K562 (cell line): Measurements from ENCODE around the gene PMF1. TPM values are rescaled to one million over a fixed set of nuclear protein-coding genes. Genes with fewer than 3 reads are reported as not detected.

Experiments
- ADNP ChIP-seq: fragments of 200-800 bp; sonication (Bioruptor generic); IDR thresholded peaks from 2 replicates; pipeline ENCODE4 v1.6.1; 2016; ENCODE audit warnings: missing genetic modification characterization, missing compliant biosample characterization
- BRD4 ChIP-seq: fragments of 200-600 bp; sonication (generic); IDR thresholded peaks from 2 replicates; pipeline ENCODE4 v1.6.1; 2017; ENCODE audit warnings: inconsistent platforms
- CCAR2 ChIP-seq: fragments of 200-400 bp; formaldehyde crosslinking; IDR thresholded peaks from 2 replicates; pipeline ENCODE4 v1.6.1; 2017; ENCODE audit warnings: mild to moderate bottlenecking, low read depth, low read length
- EZH2 ChIP-seq: IDR thresholded peaks from 2 replicates; pipeline ENCODE4 v1.6.1; 2012; ENCODE audit warnings: low read depth, mild to moderate bottlenecking, inconsistent platforms, low read length, borderline replicate concordance
- GABPB1 ChIP-seq: sonication (generic); formaldehyde crosslinking; IDR thresholded peaks from 2 replicates; pipeline ENCODE4 v1.8.0; 2022; ENCODE audit warnings: mild to moderate bottlenecking, missing genetic modification reagents
- JUND ChIP-seq, 2 experiments: IDR thresholded peaks; 2 replicates in 1 of 2; 3 replicates in 1 of 2; pipeline ENCODE4 v1.6.1; 2011; ENCODE audit warnings: borderline replicate concordance in 2 of 2, low read depth in 2 of 2, low read length in 2 of 2, improper control_type of control experiment in 1 of 2, missing biosample characterization in 1 of 2, missing genetic modification characterization in 1 of 2, missing genetic modification reagents in 1 of 2
- MED1 ChIP-seq: sonication (generic); formaldehyde crosslinking; IDR thresholded peaks from 2 replicates; pipeline ENCODE4 v1.8.1; 2023; ENCODE audit warnings: missing genetic modification reagents, borderline replicate concordance
- MEF2A ChIP-seq: IDR thresholded peaks from 2 replicates; pipeline ENCODE4 v1.6.1; 2011; ENCODE audit warnings: low read depth, mild to moderate bottlenecking, low read length, moderate library complexity; ENCODE audit not compliant: control insufficient read depth
- MEIS2 ChIP-seq: fragments of 450-650 bp; IDR thresholded peaks from 2 replicates; pipeline ENCODE4 v1.6.1; 2014; ENCODE audit warnings: mild to moderate bottlenecking; ENCODE audit not compliant: partially characterized antibody
- NRF1 ChIP-seq, 2 experiments: fragments of 450-650 bp; IDR thresholded peaks in 1 of 2; conservative IDR thresholded peaks in 1 of 2; 2 replicates each; pipeline ENCODE4 v1.6.1; 2014; ENCODE audit warnings: mild to moderate bottlenecking in 2 of 2
- POLR2H ChIP-seq: IDR thresholded peaks from 2 replicates; pipeline ENCODE4 v1.6.1; 2016; ENCODE audit warnings: missing genetic modification characterization, low read depth, mild to moderate bottlenecking, control low read depth, missing compliant biosample characterization, moderate library complexity
- RBBP5 ChIP-seq: fragments of 200-600 bp; sonication (generic); IDR thresholded peaks from 2 replicates; pipeline ENCODE4 v1.6.1; 2012; ENCODE audit warnings: borderline replicate concordance, mild to moderate bottlenecking, low read length, control low read depth, inconsistent platforms; ENCODE audit not compliant: insufficient read depth, poor library complexity, severe bottlenecking
- ZNF239 ChIP-seq: fragments of 250-450 bp; sonication (Bioruptor Pico); IDR thresholded peaks from 2 replicates; pipeline ENCODE4 v1.4.0; 2020; ENCODE audit warnings: mild to moderate bottlenecking
- ZNF75A ChIP-seq: fragments of 450-650 bp; formaldehyde crosslinking; IDR thresholded peaks from 2 replicates; pipeline ENCODE4 v1.4.0; 2020; ENCODE audit warnings: mild to moderate bottlenecking
- polyA plus RNA-seq, 8 experiments: library from polyadenylated mRNA; depleted of rRNA in 4 of 8; stranded (reverse) in 5 of 8; unstranded in 3 of 8; fragments of >200 nt; fragmentation: Nextera tagmentation in 2 of 8; fragmentation: Illumina TruSeq in 1 of 8; extraction: Ambion mirVana in 2 of 8; extraction: Trizol in 1 of 8; gene quantifications; 2 replicates each; pipeline versions ENCODE4 v1.2.1 to v1.2.3, GENCODE V29; 2011 to 2014; ENCODE audit warnings: inconsistent platforms in 1 of 8, missing spikeins in 1 of 8
- total RNA-seq, 7 experiments: library from RNA; depleted of rRNA in 6 of 7; stranded (reverse); fragments of >200 nt in 6 of 7; fragmentation: Illumina TruSeq in 2 of 7; extraction: Trizol in 2 of 7; gene quantifications; 2 replicates each; pipeline versions ENCODE4 v1.2.1 to v1.2.3, GENCODE V29; 2011 to 2021; ENCODE audit warnings: low replicate concordance in 1 of 7
- TF ChIP-seq, protein P1 (sequence below): IDR thresholded peaks from 2 replicates; pipeline ENCODE4 v1.6.1; 2011; ENCODE audit warnings: borderline replicate concordance, low read depth, mild to moderate bottlenecking, moderate library complexity, low read length; ENCODE audit not compliant: insufficient read depth, poor library complexity, severe bottlenecking
- TF ChIP-seq, protein P2 (sequence below): fragments of 250-450 bp; sonication (Bioruptor Pico); IDR thresholded peaks from 2 replicates; pipeline ENCODE4 v1.9.0; 2021; ENCODE audit warnings: mild to moderate bottlenecking, inconsistent platforms
- TF ChIP-seq, protein P3 (sequence below): sonication (generic); formaldehyde crosslinking; IDR thresholded peaks from 2 replicates; pipeline ENCODE4 v1.5.0; 2020; ENCODE audit warnings: missing genetic modification reagents
- TF ChIP-seq, protein P4 (sequence below): fragments of 250-450 bp; sonication (Bioruptor Pico); IDR thresholded peaks from 2 replicates; pipeline ENCODE4 v1.9.0; 2021; ENCODE audit warnings: mild to moderate bottlenecking
- TF ChIP-seq, protein P5 (sequence below), 2 experiments: fragments of 450-650 bp; IDR thresholded peaks; 2 replicates each; pipeline ENCODE4 v1.6.1; 2016

The PMF1 gene
- total and polyA plus RNA-seq, 9 of the 15 experiments (the other 6 are each of a cell fraction or from before 2014, with no cell fraction given), result 9.4 to 92.9 (median 71.0) TPM

DNA sequence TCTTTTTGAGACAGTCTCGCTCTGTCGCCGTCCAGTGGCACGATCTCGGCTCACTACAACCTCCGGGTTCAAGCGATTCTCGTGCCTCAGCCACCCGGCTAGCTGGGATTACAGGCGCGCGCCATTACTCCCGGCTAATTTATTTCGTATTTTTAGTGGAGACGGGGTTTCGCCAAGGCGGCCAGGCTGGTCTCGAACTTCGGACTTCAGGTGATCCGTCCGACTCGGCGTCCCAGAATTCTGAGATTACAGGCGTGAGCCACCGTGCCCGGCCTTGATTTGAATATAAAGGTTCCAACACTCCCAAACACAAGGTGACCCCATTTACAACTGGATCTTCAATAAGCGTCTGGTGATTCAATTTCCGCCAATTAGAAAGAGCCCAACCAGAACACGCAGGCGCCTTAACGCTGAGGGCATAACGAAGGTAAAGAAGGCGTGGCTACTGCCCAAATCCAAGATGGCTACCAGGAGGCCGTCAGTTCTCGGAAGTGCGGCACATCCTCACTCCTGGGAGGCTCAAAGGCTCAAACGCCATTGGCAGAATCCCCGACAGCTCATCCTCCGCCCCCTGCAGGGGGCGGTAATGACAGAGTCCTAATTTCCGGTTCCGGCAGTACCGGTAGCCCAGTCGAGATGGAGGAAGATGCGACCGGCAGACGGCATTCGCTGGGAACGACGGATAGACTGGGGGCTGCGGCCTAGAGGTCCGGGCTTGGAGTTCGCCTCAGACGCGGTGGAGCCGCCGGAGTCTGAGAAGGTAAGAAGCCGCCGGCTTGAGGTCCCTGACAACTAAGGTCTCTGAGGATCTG is 19.1 kb upstream of the PMF1 start, which contains the start of gene SLC25A44 (continued):
- peak; percentile 83 to 86 for TF ChIP-seq NRF1 (conservative IDR thresholded peaks at IDR 0.05 in 1 of 2, IDR thresholded peaks at IDR 0.05 in 1 of 2)
- TF ChIP-seq, protein P1, sequence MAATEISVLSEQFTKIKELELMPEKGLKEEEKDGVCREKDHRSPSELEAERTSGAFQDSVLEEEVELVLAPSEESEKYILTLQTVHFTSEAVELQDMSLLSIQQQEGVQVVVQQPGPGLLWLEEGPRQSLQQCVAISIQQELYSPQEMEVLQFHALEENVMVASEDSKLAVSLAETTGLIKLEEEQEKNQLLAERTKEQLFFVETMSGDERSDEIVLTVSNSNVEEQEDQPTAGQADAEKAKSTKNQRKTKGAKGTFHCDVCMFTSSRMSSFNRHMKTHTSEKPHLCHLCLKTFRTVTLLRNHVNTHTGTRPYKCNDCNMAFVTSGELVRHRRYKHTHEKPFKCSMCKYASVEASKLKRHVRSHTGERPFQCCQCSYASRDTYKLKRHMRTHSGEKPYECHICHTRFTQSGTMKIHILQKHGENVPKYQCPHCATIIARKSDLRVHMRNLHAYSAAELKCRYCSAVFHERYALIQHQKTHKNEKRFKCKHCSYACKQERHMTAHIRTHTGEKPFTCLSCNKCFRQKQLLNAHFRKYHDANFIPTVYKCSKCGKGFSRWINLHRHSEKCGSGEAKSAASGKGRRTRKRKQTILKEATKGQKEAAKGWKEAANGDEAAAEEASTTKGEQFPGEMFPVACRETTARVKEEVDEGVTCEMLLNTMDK, result peak; percentile 99
- TF ChIP-seq MEIS2, result peak; percentile 83
- TF ChIP-seq CCAR2, result no peak
- TF ChIP-seq EZH2, result no peak
- TF ChIP-seq BRD4, result peak; percentile 81; the same call in 1 of the 2 replicates
- TF ChIP-seq, protein P2, sequence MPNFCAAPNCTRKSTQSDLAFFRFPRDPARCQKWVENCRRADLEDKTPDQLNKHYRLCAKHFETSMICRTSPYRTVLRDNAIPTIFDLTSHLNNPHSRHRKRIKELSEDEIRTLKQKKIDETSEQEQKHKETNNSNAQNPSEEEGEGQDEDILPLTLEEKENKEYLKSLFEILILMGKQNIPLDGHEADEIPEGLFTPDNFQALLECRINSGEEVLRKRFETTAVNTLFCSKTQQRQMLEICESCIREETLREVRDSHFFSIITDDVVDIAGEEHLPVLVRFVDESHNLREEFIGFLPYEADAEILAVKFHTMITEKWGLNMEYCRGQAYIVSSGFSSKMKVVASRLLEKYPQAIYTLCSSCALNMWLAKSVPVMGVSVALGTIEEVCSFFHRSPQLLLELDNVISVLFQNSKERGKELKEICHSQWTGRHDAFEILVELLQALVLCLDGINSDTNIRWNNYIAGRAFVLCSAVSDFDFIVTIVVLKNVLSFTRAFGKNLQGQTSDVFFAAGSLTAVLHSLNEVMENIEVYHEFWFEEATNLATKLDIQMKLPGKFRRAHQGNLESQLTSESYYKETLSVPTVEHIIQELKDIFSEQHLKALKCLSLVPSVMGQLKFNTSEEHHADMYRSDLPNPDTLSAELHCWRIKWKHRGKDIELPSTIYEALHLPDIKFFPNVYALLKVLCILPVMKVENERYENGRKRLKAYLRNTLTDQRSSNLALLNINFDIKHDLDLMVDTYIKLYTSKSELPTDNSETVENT (CRISPR knock-in tag), result 0 out of 2 replicates have a peak, but pooled peaks have one; percentile 20
- 0 out of 2 replicates have a peak, but pooled peaks have one; percentile 14 for TF ChIP-seq MEF2A
- TF ChIP-seq ADNP (tag), result peak; percentile 89
- peak; percentile 93 for TF ChIP-seq GABPB1 (CRISPR knock-in tag)
- no peak for TF ChIP-seq ZNF75A (CRISPR knock-in tag)
- peak; percentile 39 for TF ChIP-seq RBBP5
- no peak for TF ChIP-seq ZNF239 (CRISPR knock-in tag)
- peak; percentile 81 for TF ChIP-seq JUND (IDR thresholded peaks at IDR 0.05; ENCODE audit: borderline replicate concordance, low read depth, low read length)
- TF ChIP-seq JUND (tag; IDR thresholded peaks at IDR 0.05; ENCODE audit: borderline replicate concordance, low read depth, low read length), result peak; percentile 67; the same call in 1 of the 3 replicates
- peak; percentile 96 for TF ChIP-seq POLR2H (tag)
- TF ChIP-seq, protein P3, sequence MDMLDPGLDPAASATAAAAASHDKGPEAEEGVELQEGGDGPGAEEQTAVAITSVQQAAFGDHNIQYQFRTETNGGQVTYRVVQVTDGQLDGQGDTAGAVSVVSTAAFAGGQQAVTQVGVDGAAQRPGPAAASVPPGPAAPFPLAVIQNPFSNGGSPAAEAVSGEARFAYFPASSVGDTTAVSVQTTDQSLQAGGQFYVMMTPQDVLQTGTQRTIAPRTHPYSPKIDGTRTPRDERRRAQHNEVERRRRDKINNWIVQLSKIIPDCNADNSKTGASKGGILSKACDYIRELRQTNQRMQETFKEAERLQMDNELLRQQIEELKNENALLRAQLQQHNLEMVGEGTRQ (CRISPR knock-in tag), result peak; percentile 5; the same call in 1 of the 2 replicates
- TF ChIP-seq, protein P4, sequence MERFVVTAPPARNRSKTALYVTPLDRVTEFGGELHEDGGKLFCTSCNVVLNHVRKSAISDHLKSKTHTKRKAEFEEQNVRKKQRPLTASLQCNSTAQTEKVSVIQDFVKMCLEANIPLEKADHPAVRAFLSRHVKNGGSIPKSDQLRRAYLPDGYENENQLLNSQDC (CRISPR knock-in tag), result peak; percentile 62; the same call in 1 of the 2 replicates
- no peak for TF ChIP-seq MED1 (CRISPR knock-in tag)
- TF ChIP-seq, protein P5, sequence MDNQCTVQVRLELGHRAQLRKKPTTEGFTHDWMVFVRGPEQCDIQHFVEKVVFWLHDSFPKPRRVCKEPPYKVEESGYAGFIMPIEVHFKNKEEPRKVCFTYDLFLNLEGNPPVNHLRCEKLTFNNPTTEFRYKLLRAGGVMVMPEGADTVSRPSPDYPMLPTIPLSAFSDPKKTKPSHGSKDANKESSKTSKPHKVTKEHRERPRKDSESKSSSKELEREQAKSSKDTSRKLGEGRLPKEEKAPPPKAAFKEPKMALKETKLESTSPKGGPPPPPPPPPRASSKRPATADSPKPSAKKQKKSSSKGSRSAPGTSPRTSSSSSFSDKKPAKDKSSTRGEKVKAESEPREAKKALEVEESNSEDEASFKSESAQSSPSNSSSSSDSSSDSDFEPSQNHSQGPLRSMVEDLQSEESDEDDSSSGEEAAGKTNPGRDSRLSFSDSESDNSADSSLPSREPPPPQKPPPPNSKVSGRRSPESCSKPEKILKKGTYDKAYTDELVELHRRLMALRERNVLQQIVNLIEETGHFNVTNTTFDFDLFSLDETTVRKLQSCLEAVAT (IDR thresholded peaks at IDR 0.05), result peak in 1 of 2 experiments; percentile 13; a peak in 1 of 4 replicates
